GM10266 (cell line): ENCODE results near the gene ACVR1.

ENCODE experiments used
- DNase-seq: peaks from one replicate; pipeline ENCODE4 v3.0.0; 2012; ENCODE audit errors: extremely low spot score
- TF ChIP-seq, protein P1 (sequence below): IDR thresholded peaks from 2 replicates; pipeline ENCODE4 v1.5.1; 2012; ENCODE audit warnings: mild to moderate bottlenecking, low read depth; ENCODE audit not compliant: control insufficient read depth, insufficient read depth; ENCODE audit errors: missing control alignments

The ACVR1 gene

DNA sequence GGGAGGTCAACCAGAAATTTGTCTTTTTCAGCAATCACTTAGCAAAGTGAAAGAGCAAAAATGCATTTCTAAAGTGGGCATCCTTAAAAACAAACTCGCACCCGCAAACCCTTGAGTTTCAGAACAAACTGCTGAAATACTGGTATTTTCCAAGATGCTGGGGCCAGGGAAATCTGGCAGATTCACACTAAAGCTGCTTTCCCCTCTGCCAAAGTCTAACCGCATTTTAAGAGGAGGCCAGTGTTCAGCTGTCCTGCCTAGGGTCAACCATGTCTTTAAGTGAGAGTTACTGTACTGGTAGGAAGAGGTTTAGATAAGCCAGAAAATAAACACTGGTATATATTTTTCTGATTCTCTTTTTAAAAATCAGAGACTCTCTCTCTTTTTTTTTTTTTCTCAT is 55.9 kb downstream of the ACVR1 start:
- no peak for DNase-seq
- TF ChIP-seq, protein P1, sequence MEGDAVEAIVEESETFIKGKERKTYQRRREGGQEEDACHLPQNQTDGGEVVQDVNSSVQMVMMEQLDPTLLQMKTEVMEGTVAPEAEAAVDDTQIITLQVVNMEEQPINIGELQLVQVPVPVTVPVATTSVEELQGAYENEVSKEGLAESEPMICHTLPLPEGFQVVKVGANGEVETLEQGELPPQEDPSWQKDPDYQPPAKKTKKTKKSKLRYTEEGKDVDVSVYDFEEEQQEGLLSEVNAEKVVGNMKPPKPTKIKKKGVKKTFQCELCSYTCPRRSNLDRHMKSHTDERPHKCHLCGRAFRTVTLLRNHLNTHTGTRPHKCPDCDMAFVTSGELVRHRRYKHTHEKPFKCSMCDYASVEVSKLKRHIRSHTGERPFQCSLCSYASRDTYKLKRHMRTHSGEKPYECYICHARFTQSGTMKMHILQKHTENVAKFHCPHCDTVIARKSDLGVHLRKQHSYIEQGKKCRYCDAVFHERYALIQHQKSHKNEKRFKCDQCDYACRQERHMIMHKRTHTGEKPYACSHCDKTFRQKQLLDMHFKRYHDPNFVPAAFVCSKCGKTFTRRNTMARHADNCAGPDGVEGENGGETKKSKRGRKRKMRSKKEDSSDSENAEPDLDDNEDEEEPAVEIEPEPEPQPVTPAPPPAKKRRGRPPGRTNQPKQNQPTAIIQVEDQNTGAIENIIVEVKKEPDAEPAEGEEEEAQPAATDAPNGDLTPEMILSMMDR, result no peak

DNA sequence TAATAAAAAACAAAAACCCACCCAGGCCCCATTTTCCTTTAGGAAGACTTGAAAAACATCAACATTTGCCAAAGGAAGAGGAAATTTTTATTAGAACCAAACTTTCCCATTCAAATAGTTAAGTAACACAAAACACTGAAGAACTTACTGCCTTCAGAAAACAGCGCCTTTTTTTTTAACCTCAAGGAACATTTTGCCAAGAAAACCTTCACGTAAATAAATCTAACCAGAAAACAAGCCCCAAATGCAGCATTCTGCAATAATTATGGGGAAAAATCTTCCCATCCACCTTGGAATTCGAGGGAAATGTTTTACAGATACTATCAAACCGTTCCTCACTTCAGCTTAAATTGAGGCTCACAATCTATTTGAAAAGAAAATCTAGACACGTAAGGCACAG is 56.4 kb downstream of the ACVR1 start:
- TF ChIP-seq, protein P1, result no peak
- no peak for DNase-seq

DNA sequence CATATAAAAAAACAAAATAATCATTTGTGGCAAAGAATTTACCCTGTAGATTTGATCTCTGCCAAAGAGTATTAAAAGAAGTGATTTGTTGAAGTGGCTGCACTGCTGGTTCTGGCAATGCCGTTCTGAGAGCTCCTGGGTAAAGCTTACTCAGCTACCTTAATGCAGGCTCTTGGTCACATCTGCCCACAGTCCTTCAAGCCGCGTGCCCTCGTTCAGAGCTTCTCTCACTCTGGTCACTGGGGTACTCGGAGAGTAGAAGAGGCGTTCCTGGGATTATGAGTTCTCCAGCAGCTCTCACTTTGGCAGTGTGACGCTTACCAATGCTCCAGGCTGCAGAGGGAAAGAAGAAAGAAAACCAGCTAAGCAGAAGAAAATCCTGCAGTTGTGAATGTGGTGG is 57.9 kb downstream of the ACVR1 start:
- no peak for DNase-seq
- TF ChIP-seq, protein P1, result no peak

DNA sequence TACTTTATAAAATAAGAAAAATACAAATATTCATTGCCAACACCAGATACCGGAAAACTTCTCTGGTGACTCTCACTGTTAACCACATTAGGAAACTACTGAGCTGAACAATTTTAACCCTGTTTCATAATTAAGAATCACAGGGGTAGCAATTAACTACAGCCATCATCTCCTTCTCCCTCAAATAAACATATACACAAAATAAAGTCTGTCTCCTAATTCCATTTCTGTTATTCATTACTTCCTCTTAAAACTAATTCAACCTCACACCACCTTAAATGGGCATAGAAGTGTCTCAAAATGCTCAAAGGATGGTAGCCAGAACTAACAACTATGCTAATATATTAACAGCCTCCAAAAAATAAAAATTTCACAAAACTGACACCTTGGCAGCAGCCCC is 60.7 kb downstream of the ACVR1 start:
- no peak for DNase-seq
- TF ChIP-seq, protein P1, result no peak

DNA sequence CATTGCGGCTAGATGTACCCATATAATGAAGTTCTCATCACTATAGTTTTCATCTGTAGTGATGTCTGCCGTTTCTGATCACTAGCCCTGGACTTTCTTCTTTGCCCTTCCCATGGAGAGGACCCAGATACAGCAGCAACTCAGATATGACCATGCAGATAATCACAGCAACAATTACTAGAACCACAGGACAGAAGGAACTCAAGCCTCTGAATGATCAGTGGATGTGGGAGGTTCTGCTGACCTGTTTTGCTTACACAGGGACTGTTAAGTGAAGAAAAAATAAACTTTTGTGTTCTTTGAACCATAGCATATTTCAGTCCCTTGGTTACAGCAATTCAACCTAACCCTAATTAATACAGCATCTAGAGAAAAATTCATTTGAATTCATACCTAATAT is 62.7 kb downstream of the ACVR1 start:
- DNase-seq, result no peak
- TF ChIP-seq, protein P1, result no peak

DNA sequence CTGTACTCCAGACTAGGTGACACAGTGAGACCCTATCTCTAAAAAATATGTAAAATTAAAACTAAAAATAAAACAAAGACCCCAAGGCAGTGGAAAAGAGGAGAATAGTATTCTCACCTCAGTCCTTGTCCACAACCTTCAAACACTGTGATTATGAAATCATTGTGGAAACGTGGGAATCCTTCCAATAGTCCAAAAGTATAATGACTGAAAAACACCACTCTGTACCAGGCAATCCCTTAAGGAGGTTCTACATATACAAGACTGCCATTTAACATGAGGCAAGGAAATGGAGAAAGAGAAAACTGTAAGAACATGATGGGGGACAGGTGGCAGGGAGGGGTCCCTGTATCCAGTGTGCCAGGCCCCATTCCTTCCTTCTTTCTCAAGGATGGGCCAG is 66.1 kb downstream of the ACVR1 start:
- TF ChIP-seq, protein P1, result no peak
- DNase-seq, result no peak

DNA sequence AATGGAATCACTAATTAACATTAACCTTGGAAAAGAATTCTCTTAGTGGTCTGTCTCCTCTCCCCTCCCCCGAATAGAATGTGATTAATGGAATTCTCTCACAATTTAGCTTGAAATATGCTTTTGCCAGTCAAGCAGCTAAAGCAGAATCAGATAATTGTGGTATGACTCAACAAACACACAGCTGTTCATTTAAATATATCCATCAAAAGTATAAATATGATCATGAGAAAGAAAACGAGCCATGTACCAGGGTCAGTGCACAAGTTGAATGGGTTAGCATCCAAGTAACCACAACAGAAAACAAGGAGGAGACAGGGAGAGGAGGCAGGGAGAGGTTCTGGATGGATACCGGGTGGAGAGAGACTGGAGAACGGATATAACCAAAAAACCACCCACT is 66.9 kb downstream of the ACVR1 start:
- no peak for DNase-seq
- TF ChIP-seq, protein P1, result no peak
